GM21526 (cell line): ENCODE results near the gene STARD8.
"Not testable (repeated sequence)": the region's sequence is repeated elsewhere in the genome, so short reads cannot be mapped to it uniquely, and the experiment has no call there.

Experiments used
- ATAC-seq: cut with Tn5 transposase; IDR thresholded peaks from one replicate; pipeline ENCODE4 v1.9.1; 2021; ENCODE audit warnings: moderate library complexity; ENCODE audit not compliant: unreplicated experiment, low FRiP score

Gene STARD8

DNA sequence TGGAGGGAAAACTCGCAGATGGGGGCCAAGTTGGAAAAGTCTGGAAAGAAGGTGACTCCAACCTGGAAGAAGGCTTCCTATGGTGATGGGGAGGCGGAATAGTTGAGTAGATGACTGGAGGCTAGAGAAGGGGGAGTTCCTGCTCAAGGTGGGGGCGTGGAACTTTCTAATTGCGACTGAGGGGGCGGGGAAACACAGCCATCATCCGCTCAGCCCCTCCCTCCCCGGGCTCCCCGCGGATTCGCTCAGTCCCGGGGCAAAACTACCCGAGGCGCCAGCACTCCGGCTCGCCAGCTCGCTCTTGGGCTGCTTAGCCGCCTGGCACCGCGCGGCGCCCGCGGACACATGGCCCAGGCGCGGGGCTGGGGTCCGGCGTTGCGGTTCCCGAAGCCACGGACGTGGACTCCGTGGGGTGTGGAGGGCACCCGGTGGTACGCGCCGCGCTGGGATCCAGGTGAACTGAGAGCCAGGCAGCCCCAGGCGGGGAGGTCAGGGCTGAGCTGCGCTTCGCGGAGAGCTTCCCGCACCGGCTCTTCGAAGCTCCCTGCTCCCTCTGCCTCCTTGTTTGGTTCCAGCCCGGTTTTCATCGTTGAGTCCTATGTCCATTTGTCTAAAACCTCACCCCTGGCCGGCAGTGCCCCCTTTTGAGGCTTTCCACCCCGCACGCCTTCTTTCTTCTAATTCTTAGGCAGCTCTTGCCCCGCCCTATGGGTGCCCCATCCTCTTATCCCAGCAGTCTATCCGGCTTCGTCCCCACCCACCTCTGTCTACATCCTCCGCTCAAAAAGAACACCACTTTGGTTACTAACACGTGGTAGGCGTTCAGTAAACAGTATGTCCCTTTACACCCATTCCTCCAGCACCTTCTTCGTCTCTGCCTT, 38.9 kb downstream of the STARD8 start:
- ATAC-seq: no peak

GRCh38 chrX:68688931-68689330, 41.5 kb downstream of the STARD8 start:
- not testable (repeated sequence) for ATAC-seq

DNA sequence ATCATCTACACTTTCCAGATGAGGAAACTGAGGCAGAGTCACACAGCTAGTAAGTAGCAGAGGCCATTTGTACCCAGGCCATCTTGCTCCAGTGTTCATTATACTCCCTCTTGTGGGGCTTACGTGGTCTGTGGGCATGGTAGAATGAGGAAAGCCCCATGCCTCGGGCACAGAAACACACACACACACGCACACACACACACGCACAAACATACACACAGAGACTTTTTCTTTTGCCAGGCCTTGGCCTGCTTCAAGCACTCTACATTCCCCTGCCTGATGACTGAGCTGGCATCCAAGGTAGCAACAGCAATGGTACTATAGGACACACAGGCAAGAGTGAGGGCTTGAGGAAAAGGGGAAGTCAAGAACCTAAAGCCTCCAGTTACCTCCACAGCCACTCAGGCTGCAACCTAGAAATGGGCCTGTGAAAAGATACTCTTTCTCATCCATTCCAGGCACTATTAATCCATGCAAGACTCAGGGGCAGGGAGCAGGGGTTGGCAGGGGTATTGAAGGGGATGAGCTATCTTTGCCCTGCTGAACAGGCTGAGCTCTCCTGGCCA, 43.6 kb downstream of the STARD8 start:
- ATAC-seq: no peak

- ATAC-seq: no peak
Measured at GRCh38 chrX:68691921-68692320, 44.5 kb downstream of the STARD8 start.

GRCh38 chrX:68692651-68693050, 45.2 kb downstream of the STARD8 start:
- ATAC-seq: no peak

GRCh38 chrX:68693481-68694434, 46.3 kb downstream of the STARD8 start:
- no peak for ATAC-seq

DNA sequence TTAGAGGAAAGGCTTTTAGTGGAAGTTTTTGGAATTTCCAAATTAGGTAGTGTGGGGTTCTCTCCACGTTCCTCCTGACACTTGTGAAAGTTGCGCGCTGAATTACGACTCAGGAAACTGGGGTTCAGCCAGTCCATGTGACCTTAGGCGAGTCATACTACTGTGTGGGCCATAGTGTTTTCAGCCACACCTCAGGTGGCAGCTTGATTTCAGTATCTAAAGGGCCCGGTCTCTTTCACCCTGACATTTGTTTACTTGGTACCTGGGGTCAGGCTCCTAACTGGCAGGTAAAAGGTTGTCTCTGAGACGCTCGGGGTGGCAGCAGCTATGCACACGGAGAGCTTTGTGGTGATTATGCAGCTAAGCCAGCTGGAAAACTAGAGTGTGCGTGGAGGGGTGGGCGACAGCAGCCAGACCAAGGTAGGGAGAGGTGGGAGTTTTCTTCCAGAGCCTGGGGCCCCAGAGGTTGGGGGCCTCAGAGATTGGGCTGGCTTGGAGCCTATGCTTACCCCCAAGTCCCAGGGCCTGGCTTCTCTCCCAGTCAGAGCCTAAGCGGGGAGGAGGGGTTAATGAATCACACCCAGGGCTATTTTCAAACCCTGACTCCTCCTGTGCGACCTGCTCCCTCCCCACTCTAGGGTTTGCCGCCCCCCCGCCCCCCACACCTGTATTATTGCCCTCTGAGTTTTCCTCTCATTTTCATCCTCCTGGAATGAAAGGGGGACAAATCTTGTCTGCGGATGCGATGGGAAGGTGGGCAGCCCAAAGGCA, 47.2 kb downstream of the STARD8 start:
- no peak for ATAC-seq

DNA sequence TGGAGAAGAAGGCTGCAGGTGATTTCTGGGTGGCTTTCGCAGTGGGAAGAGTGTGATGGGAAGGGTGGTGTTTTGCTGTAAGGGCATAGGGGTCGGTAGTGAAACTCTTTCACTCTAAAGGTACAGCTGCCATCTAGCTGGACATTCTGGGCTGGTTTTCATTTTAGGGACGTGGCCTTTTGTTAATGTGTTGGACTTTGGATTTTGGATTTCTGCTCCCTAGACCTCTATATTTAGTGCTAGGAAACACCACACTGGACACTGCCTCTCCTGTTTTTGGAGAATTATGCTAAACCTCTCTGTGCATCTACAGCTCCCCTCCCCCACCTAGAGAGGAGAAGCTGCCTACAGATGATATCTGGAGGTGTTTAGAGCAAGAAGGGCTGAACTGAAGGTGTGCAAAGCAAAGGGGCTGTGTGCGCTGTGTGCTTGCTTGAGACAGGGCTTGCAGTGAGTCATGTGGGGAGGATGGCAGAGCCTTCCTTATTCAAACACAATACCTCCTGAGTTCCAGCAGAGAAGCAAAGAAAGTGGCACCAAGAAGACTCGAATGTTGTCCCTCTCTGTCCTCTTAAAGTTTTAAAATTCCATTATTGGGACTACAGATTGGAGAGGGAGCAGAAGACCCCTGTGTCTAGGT, 47.9 kb downstream of the STARD8 start:
- no peak for ATAC-seq

DNA sequence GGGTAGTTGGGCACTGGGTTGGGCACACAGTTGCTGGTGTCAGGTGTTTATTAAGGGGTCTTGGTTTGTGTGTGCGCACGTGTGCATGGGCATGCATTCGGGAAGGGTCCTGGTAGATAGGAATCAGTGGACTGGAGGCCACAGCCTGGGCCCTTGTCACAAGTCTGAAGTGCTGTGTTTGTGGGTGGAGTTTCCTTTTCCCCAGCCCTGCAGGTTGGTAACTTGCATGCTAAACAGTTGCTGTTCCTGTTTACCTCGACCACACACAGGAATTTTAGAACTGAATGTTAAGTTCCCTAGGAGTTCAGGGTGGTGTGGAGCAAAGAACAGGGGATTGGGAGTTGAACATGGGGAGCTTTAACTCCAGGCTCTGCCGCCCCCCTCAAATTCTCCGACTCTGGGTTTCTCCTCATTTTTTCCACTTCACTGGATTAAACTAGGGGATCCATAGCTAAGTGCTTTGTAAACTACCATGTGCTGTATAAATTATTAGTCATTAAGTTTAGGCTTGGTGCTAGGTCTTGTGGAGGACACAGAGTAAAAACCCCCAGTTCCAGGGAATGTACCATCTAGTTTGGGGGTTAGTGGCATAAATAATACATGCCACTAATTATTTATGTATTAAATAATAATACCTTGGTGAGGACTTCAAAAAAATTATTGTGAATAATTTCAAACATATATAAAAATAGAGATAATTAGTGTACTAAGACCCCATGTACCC, 49.0 kb downstream of the STARD8 start:
- ATAC-seq: no peak

DNA sequence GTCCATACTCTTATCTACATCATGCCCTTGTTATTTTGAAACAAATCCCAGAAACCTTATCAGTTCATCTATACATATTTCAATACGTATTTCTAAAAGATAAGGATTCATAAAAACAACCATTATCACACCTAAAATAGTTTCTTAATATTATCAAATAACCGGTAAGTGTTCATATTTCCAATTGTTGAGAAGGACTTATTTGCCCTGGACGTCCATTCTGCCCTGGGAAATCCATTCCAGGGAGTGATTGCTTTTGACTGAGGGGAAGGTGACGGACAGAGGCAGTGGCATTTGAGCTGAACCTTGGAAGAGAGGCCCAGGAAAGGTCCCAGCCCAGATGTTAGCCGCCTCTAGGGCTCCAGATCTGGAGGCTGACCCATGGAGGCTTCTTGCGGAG, 49.6 kb downstream of the STARD8 start:
- no peak for ATAC-seq

DNA sequence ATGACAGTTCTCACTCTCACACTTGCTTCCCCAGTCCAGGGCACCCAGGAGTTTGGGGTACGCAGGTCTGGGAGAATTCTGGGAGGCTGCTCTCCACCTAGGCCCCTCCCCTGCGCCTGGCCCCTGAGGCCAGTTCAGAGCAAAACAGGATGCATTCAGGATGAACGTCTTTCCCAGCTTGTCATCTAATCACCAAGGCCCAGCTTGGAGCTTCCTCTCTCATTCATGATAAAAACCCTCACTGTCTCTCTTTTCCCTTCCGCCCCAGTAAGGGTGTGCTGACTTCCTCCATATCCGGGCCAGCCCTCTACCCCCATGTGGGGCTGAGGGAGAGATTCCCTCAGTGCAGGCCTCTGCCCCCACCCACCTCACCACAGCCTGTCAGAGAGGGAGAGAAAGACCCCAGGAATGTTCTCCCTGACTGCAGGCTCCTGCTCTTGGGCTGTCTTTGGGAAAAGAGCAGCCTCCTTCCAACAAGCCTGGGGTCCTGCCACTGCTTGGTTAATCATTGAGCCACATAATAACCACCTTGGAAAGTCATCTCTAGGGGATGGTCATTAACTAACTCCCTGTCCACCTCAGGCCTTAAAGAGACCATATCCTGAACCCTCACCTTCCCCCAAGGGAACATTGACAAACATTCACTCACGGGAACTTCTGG, 50.1 kb downstream of the STARD8 start:
- ATAC-seq: no peak

DNA sequence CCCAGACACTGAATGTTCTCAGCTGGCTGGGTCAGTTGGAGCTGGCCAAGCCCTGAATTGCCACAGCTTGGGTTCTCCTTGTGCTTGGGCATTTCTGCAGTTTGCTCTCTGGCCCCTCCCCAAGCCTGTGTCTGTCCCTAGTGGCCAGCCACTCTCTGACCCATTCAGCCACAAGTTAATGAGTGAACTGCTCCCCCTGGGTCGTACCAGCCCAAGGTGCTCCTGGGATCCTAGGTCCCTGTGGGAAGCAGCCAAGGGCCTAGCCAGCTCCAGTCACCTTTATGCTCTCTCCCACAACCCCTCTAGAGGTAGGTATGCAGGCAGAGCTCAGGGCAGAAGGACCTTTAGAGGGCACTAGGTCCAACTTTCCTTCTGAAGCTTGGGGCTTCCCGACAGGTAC, 51.5 kb downstream of the STARD8 start:
- ATAC-seq: no peak

DNA sequence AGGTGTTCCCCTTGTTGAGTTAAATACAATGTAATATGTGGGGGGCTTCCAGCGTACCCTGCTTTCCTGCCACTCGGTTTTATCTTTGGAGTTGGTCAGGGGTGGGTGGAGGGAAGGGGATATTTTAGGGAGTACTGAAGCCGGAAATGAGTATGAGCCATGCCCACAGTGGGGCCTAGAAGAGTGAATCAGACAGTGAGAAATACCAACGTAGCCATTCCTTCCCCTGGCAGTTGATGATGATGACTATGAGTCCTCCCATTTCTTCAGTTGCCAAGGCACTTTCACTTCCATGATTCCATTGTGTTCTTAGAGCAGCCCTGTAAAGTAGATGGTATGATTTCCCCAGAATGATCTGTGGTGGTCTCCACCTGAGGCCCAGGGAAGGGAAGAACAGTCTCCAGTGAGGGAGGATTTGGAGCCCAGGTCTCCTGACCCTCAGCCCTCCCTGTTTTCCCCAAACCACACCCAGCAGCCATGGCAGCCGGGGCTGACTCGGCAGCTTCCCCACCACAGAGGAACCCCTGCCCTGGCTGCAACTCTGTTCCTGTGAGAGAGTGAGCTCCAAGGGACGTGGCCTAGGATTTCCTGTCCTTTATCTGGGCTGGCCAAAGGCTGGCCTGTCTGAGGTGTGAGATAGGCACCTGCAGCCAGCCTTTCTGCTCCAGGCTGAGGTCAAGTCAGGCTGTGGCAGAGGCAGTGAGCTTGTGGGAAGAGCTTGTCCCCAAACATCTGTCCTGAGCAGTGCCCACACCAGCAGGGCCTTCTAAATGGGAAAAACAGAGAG, 52.7 kb downstream of the STARD8 start:
- ATAC-seq: no peak

GRCh38 chrX:68703369-68703768, 55.9 kb downstream of the STARD8 start:
- no peak for ATAC-seq

GRCh38 chrX:68703846-68704245, 56.4 kb downstream of the STARD8 start:
- no peak for ATAC-seq

- ATAC-seq: no peak
Measured at GRCh38 chrX:68705986-68706385, 58.5 kb downstream of the STARD8 start.

GRCh38 chrX:68708503-68709290, 61.2 kb downstream of the STARD8 start:
- no peak for ATAC-seq
